Fibroblast of gingiva (primary cell): ENCODE measurements around the gene RUNDC3A.
"Not testable (repeated sequence)": the region's sequence is repeated elsewhere in the genome, so short reads cannot be mapped to it uniquely, and the experiment has no call there.

Experiments
- DNase-seq: peaks from one replicate; pipeline ENCODE4 v3.0.0-alpha.2; 2011; ENCODE audit warnings: low read depth

The RUNDC3A gene

DNA sequence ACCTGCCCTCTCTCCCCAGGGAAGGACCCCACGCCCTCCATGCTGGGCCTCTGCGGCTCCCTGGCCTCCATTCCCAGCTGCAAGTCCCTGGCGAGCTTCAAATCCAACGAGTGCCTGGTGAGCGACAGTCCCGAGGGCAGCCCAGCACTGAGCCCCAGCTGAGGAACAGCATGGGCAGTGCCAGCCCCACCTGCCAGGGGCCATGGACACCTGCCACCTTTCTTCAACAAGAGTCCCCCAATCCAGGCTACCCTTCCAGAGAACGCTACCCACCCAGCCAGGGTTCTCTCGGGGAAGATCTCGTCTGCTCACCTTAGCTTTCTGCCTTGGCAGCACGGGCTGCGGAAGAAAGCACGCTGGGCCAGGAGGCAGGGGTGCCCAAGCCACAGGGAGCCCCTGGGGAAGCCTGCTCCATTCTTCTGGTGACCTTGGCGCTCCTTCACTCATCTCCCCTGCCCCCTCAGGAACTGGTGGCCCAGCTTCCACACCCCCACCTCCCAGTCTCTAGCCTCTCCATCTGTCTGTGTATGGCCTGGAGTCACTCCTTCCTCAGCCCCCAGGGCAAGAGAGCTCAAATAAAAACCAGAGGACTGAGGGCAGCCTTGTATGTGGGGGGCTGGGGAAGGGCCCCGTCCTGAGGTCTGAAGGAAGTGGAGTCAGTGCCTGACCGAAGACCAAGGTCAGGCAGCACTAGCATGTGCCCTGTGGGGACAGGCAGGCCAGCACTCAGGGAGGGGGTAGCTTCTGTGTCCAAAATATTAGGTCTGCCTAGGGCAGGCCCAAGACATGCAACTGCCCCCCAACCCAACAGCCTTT, 9.9 kb downstream of the RUNDC3A start:
- DNase-seq: no peak

- DNase-seq: no peak
Measured at GRCh38 chr17:44320066-44320465, 11.7 kb downstream of the RUNDC3A start.

- DNase-seq: no peak
Measured at GRCh38 chr17:44321246-44322120, 13.1 kb downstream of the RUNDC3A start.

GRCh38 chr17:44322236-44322895, 14.0 kb downstream of the RUNDC3A start:
- DNase-seq: no peak

- no peak for DNase-seq
Measured at GRCh38 chr17:44323359-44324091, 15.1 kb downstream of the RUNDC3A start.

DNA sequence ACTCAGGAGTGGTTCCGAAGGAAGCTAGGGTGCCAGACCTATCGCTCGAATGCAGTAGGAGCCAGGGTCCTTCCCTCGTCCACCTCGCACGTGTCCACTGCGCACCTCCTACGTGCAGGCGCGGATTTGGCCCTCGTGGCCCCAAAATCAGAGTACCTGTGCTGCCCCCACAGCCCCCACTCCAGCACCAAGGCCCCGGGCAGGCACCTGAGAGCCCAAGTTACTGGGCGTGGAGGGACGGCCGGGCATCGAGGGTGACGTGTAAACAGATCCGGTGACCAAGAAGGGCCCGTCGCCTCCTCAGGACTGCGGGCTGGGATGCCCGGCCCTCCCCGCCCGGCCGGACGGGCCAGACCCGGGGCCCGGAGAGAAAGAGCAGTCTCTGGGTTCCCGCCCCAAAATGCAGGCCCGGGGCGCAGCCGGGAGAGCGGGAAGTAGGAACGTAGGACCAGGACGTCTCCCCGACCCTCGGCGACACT, 15.7 kb downstream of the RUNDC3A start:
- DNase-seq: no peak

GRCh38 chr17:44324571-44325275, 16.3 kb downstream of the RUNDC3A start, which contains the start of gene SLC25A39:
Gene SLC25A39 (minus strand): TSS chr17:44324823. CDS start chr17:44323562, 1,261 bp downstream.
- DNase-seq: peak; percentile 95

GRCh38 chr17:44326861-44327444, 18.6 kb downstream of the RUNDC3A start:
- DNase-seq: peak; percentile 98

- no peak for DNase-seq
Measured at GRCh38 chr17:44327715-44328449, 19.5 kb downstream of the RUNDC3A start.

DNA sequence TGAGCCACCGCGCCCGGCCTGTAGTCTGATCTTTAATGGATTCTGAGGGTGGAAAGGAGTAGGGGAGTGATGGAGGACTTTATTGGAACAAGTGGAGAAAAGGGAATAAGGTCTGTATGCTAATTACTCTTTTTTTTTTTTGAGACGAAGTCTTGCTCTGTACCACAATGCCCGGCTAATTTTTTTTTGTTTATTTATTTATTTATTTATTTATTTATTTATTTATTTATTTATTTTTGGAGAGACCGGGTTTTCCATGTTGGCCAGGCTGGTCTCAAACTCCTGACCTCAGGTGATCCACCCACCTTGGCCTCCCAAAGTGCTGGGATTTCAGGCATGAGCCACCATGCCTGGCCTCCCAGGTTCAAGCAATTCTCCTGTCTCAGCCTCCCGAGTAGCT, 21.1 kb downstream of the RUNDC3A start:
- not testable (repeated sequence) for DNase-seq

DNA sequence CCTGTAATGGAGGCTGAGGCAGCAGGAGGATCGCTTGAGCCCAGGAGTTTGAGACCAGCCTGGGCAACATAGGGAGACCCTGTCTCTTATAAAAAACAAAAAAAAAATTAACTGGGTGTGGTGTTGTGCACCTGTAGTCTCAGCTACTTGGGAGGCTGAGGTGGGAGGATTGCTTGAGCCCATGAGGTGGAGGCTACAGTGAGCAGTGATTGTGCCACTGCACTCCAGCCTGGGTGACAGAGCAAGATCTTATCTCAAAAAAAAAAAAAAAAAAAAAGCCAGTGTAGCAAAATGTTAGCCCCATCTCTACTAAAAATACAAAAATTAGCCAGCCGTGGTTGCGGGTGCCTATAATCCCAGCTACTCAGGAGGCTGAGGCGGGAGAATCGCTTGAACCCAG, 21.9 kb downstream of the RUNDC3A start:
- DNase-seq: not testable (repeated sequence)

GRCh38 chr17:44331249-44331760, 22.9 kb downstream of the RUNDC3A start:
- peak; percentile 55 for DNase-seq

DNA sequence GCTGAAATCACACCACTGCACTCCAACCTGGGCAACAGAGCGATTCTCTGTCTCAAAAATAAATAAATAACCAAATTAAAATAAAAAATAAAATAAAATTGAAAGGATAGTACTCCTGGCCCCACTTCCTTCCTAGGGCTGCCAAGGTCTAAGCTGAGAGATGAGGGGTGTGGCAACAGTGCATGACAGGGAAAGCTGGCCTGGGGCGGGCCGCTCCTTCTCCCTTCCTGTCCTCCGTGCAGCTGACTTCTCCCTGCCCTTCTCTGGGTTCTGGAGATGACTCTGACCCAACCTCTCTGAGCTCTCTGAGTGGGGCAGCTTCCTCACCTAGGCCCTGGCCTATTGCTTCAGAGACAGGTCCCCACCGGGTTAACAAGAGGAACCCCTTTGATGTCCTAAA, 25.0 kb downstream of the RUNDC3A start:
- no peak for DNase-seq

GRCh38 chr17:44334315-44334714, 25.9 kb downstream of the RUNDC3A start:
- no peak for DNase-seq

- no peak for DNase-seq
Measured at GRCh38 chr17:44334727-44335126, 26.3 kb downstream of the RUNDC3A start.

DNA sequence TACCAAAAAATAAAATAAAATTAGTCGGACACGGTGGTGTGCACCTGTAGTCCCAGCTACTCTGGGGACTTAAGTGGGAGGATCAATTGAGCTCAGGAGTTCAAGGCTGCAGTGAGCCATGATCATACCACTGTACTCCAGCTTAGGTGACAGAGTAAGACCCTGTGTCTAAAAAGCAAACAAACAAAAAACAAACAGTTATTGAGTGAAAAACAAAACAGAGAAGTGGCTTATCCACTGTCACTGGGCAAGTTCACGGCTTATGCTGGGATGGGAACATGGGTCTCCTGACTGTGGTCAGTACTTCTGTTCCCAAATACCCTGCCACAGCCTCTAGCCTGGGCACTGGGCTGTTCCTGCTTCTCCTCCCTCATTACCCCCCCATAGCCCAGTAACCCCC, 27.2 kb downstream of the RUNDC3A start:
- no peak for DNase-seq

DNA sequence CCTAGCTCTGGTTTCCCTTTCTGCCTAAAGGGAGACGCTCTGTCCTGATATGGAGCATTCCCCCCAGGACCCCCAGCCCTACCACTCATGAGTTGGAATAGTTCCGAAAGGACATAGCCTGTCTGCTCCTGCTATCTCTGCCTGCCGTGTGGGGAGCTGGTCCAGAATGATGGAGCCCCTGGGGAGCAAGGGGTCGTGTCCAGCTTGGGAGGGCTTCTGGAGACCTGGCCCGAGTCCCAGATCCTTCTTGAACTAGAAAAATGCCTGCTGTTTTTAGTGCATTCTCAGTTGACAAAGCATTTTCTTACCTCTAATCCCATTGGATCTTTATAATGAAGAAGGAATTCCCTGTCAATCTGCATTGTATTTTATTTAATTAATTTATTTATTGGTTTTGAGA, 27.6 kb downstream of the RUNDC3A start:
- no peak for DNase-seq

GRCh38 chr17:44338702-44339101, 30.3 kb downstream of the RUNDC3A start:
- DNase-seq: no peak

- DNase-seq: not testable (repeated sequence)
Measured at GRCh38 chr17:44340553-44340952, 32.2 kb downstream of the RUNDC3A start.
